Measurements from ENCODE around the gene PRKN. TPM values are rescaled to one million over a fixed set of nuclear protein-coding genes. Genes with fewer than 3 reads are reported as not detected.

The PRKN gene
- total and polyA plus RNA-seq, 9 of the 15 experiments (the other 6 are each of a cell fraction or from before 2014, with no cell fraction given): 0.03 to 0.96 (median 0.15) TPM; not detected in 2

GRCh38 chr6:162463576-162463975 is 264.0 kb downstream of the PRKN start (continued):
- TF ChIP-seq CHD7 (IDR thresholded peaks at IDR 0.05; ENCODE audit: low read depth, low read length) (no peak), ZBTB33 (CRISPR knock-in tag; IDR thresholded peaks at IDR 0.05) (no peak), NONO (IDR thresholded peaks at IDR 0.05; ENCODE audit: low read depth in 2 of 2, low read length in 1 of 2) (no peak), NKRF (IDR thresholded peaks at IDR 0.05; ENCODE audit: borderline replicate concordance) (no peak), SMC3 (conservative IDR thresholded peaks at IDR 0.05; ENCODE audit: insufficient read depth, low read depth, low read length) (no peak), ZNF583 (CRISPR knock-in tag; IDR thresholded peaks at IDR 0.05) (no peak)
